Kidney epithelial cell (primary cell): ENCODE data around the gene SUPT20H. TPM values are rescaled to one million over a fixed set of nuclear protein-coding genes. Genes with fewer than 3 reads are reported as not detected.
A peak's percentile ranks its signal among the peaks of the same experiment; 100 is the strongest.

Source experiments
- DNase-seq: peaks from one replicate; pipeline ENCODE4 v3.0.0-alpha.2; 2010; ENCODE audit warnings: low read depth
- H3K27me3 ChIP-seq: 2 replicates; pipeline ENCODE4 v1.6.0; 2011; ENCODE audit warnings: low read length; ENCODE audit not compliant: control insufficient read depth, insufficient read depth
- H3K36me3 ChIP-seq: 2 replicates; pipeline ENCODE4 v1.5.1; 2011; ENCODE audit warnings: low read length; ENCODE audit not compliant: control insufficient read depth, insufficient read depth
- H3K4me3 ChIP-seq: 2 replicates; pipeline ENCODE4 v1.5.1; 2011; ENCODE audit warnings: low read depth, mild to moderate bottlenecking, control low read depth, low read length
- total RNA-seq: library from RNA; depleted of rRNA; stranded (reverse); fragments of >200 nt; gene quantifications from 2 replicates; pipeline ENCODE4 v1.2.3, GENCODE V29; 2015
- TF ChIP-seq, protein P1 (sequence below): IDR thresholded peaks from 2 replicates; pipeline ENCODE4 v1.5.1; 2011; ENCODE audit warnings: mild to moderate bottlenecking, moderate library complexity, low read length, control low read depth, inconsistent platforms; ENCODE audit not compliant: insufficient read depth, poor library complexity, severe bottlenecking

SUPT20H gene
- 45.3 and 58.6 TPM in 2 replicates for total RNA-seq

DNA sequence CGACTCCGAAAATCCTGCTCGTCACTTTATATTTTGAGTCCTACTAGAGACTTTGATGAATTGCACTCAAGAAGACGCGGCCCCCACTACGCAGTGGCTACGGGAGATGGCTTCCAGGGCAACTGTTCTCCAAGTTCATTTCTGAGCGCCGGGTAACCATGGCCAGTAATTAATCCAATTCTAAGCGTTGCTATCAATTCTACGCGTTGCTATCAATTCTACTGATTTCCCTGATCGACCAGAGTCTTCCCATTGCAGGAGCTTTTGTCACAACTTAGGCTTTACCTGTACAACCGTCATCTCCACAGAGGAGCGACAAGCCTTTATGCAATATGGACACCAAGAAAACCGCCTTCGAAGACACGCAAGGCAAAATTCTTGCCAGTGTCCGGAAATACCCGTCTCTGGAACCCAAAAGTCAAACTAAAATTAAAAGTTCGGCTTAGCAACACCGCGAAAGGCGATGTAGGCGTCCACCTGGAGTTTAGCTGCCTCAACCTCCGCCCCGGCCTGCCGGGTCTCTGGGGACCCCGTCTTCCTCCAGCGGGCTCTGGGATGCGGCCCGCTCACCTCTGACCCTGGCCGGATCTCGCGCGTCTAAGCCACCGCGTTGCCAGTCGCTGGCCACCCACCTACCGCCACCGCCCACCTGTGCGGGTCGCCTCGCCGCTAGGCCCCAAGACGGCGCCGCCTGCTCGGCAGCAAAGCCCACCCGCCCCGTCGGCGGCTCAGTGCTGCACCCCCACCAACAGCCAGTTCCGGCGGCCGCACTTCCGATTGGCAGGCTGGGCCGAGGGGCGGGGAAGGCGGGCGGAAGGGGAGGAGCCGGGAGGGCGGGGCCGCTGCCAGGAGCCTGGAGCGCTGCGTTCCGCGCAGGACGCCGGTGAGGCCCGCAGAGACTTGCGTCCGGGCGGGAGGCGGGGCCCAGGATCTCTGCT lies at the start of gene SUPT20H:
Gene SUPT20H, minus strand, starts transcription at position 779 of the 938 bp plus-strand sequence. CDS start 8,198 bp downstream, outside the sequence.
- Histone ChIP-seq H3K27me3 (no peaks in the 10 kb centered on the region), H3K36me3 (peaks cover 1% of the 10 kb centered on the region), H3K4me3 (peak within 1 kb of the TSS; percentile 80)
- TF ChIP-seq, protein P1, sequence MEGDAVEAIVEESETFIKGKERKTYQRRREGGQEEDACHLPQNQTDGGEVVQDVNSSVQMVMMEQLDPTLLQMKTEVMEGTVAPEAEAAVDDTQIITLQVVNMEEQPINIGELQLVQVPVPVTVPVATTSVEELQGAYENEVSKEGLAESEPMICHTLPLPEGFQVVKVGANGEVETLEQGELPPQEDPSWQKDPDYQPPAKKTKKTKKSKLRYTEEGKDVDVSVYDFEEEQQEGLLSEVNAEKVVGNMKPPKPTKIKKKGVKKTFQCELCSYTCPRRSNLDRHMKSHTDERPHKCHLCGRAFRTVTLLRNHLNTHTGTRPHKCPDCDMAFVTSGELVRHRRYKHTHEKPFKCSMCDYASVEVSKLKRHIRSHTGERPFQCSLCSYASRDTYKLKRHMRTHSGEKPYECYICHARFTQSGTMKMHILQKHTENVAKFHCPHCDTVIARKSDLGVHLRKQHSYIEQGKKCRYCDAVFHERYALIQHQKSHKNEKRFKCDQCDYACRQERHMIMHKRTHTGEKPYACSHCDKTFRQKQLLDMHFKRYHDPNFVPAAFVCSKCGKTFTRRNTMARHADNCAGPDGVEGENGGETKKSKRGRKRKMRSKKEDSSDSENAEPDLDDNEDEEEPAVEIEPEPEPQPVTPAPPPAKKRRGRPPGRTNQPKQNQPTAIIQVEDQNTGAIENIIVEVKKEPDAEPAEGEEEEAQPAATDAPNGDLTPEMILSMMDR: no peak
- DNase-seq: peak; percentile 59

DNA sequence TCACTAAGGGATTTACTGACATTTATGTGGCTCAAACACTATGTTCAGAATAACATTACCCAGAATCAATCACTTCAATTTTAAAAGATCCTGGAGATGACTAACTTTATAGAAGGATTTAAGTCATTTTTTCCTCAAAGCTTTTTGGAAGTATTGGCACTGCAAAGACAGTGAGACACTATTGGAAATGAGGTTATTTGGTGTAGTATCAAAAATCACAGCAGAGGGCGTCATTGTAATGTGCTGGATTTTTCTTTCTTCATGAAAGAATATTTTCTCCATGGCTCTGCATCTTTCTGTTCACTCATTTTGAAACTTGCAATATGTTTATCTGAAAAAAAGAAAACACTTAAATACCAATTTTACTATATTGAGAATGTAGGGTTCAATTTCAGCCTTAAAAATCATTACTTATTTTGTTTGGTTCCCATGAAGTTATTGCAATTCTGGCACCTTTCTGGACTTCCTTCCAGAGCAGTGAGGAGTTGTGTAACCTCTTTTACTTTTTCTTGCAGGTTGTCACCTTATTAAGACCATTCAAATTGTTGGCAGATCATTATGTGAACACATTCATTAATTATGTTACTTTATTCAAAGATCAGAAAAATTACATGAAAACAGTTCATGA lies 49.7 kb upstream of the SUPT20H start:
- no peak for DNase-seq
- Histone ChIP-seq H3K27me3 (no peaks in the 10 kb centered on the region), H3K36me3 (no peaks in the 10 kb centered on the region), H3K4me3 (no peak overlapping the region)
- TF ChIP-seq, protein P1: peak; percentile 57

DNA sequence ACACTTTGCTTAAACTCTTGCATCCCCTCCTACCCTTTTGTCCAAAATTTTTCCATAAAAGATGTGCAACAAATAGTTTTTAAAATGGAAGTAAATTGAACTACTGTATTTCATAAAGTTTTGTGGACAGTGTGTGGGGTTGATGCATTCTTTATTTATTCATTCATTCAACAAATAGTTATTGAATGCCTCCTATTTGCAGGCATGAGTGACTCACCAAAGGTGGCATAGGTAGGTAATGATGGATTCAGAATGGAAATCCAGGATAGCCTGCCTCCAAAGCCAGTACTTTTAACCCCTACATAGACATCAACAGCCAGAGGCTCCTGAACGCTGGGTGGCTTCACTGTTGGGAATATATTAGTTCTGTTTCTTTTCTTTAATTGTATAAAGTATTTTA lies 48.4 kb upstream of the SUPT20H start:
- TF ChIP-seq, protein P1: no peak
- no peak for DNase-seq
- H3K27me3 ChIP-seq: no peaks in the 10 kb centered on the region
- H3K4me3 ChIP-seq: no peak overlapping the region
- H3K36me3 ChIP-seq: no peaks in the 10 kb centered on the region

DNA sequence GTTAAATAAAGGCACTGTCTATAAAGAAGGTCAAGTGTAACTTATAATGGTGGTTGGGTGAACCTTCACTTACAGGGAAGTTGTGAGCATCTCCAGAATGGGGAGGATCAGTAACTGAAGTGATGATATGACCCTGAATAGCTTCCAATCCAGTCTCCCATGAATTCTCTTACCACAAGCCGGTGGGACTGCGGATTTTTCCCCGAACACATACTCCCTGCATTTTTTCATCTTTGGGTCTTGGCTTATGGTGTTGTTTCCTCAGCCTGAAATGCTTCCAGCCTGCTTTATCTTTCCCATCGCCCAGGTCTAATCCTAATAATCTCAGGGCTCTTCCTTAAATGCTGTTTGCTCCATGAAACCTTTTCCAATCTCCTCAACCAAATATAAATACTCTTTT lies 48.0 kb upstream of the SUPT20H start:
- Histone ChIP-seq H3K4me3 (no peak overlapping the region), H3K36me3 (no peaks in the 10 kb centered on the region), H3K27me3 (no peaks in the 10 kb centered on the region)
- DNase-seq: no peak
- TF ChIP-seq, protein P1: no peak

DNA sequence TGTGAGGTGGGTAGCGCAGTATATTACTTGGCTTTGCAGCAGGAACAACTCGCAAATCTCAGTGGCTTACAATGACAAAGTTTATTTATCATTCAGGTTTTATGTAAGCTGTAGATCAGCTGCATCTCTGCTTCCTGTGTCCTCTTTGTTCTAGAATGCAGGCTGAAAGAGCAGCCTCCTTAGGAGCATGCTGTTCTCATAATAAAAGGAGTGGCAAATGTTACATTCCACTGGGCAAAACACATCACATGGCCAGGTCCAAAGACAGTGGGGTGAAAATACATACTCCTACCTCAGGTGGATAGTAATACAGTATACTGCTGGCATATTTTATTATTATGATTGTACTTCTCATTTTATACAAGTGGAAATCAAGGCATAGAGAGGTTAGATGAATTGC lies 47.2 kb upstream of the SUPT20H start:
- no peak for DNase-seq
- Histone ChIP-seq H3K27me3 (no peaks in the 10 kb centered on the region), H3K36me3 (no peaks in the 10 kb centered on the region), H3K4me3 (no peak overlapping the region)
- TF ChIP-seq, protein P1: no peak
